Caki2 (cell line): ENCODE measurements around the gene CPNE2. TPM values are rescaled to one million over a fixed set of nuclear protein-coding genes. Genes with fewer than 3 reads are reported as not detected.
"Not testable (repeated sequence)": the region's sequence is repeated elsewhere in the genome, so short reads cannot be mapped to it uniquely, and the experiment has no call there.

ENCODE experiments used
- DNase-seq: peaks from one replicate; pipeline ENCODE4 v3.0.0-alpha.2; 2015; ENCODE audit warnings: low read depth
- in situ Hi-C: cut with HindIII; loops from 2 replicates; pipeline ENCODE4 v1.10.0; 2016; ENCODE audit warnings: low sequenced_read_pairs, low pct_unique_long_range_greater_than_20kb, mixed read lengths
- total RNA-seq: library from RNA; depleted of rRNA; stranded (reverse); fragments of >200 nt; shearing (Covaris generic); gene quantifications from 2 replicates; pipeline ENCODE4 v1.2.3, GENCODE V29; 2014; ENCODE audit warnings: low replicate concordance; rRNA removed

CPNE2 gene
- 33.5 and 34.6 TPM in 2 replicates for total RNA-seq

- peak; percentile 65 for DNase-seq
- in situ Hi-C loops, result no loop called here
These were observed at the start of gene CPNE2 for GRCh38 chr16:57091975-57092785. Gene CPNE2 (plus strand): TSS chr16:57092583. CDS start chr16:57110743, 18,160 bp downstream.

DNA sequence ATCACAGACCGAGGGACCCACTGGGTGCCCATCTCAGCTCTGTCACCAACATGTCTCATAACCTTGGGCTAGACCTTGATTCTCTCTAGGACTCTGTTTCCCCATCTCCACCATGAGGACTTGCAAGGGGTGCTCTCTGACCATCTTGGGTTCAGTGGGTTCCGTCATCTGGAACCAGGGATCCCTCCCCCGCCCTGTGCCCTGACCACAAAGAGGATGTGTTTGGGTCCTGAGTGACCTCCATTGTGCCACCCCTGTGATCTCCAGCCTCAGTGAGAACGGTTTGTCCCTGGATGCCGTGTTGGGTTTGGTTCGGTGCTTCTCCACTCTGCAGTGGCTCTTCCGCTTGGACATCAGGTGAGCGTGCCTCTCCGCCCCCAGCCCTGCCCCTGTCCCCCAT, 49.1 kb upstream of the CPNE2 start:
- DNase-seq, result no peak
- in situ Hi-C loops, result no loop called here

GRCh38 chr16:57044931-57045693, 47.3 kb upstream of the CPNE2 start:
- in situ Hi-C loops, result no loop called here
- peak; percentile 9 for DNase-seq

GRCh38 chr16:57045694-57046381, 46.5 kb upstream of the CPNE2 start:
- in situ Hi-C loops, result no loop called here
- DNase-seq, result no peak

DNA sequence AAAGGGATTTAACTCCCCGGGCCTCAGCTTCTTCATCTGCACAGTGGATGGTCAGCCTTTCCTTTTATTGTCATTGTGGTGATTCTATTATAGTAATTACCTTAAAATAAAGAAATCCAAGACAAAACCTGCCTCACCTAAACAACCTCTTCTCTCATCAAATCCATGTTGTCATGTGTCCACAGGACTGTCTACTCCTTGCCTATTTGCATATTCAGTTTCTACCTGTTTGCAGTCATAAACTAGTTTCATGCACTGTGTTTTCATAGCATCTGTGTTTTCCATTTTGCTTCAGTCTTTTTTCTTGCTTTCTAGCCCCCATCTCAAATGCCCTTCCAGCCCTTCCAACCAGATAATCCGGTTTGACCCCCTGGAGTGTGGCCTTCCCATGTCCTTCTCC, 44.3 kb upstream of the CPNE2 start:
- in situ Hi-C loops, result no loop called here

DNA sequence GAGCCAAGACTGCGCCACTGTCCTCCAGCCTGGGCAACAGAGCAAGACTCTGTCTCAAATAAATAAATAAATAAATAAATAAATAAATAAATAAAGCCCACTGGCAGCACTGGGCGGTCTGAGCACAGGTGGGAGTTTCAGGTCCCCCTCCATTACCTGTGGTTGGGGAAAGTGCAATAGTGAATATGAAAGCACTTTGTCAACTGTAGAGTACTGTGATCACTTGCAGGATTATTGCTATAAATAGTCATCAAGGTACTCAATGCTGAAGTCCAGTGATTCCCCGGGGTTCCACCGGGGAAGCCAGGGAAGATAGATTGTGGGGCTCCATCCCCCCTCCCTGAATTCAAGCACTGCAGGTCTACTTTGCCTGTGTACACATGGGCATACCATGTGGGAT, 42.7 kb upstream of the CPNE2 start:
- in situ Hi-C loops, result no loop called here
- DNase-seq, result no peak

More for the DNA sequence above, 44.3 kb upstream of the CPNE2 start:
- DNase-seq, result no peak

- in situ Hi-C loops, result no loop called here
These were observed 40.6 kb upstream of the CPNE2 start for GRCh38 chr16:57051696-57052228.

DNA sequence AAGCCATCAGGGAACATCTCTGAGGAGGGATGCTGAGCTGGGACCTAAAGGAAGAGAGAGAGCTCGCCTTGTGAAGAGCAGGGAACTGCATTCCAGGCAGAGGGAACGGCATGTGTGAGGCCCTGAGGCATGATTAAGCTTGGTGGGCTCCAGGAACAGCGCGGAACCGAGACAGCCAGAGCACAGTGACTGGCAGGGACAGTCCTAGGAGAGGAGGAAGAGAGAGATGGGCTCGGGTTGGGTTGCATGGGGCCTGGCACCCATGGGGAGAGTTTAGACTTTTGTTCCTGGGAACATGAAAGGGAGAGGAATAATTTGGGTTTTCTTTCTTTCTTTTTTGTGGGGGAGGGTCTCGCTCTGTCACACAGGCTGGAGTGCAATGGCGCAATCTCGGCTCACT, 39.2 kb upstream of the CPNE2 start:
- DNase-seq, result no peak
- in situ Hi-C loops, result no loop called here

More at GRCh38 chr16:57051696-57052228, 40.6 kb upstream of the CPNE2 start:
- DNase-seq, result no peak

DNA sequence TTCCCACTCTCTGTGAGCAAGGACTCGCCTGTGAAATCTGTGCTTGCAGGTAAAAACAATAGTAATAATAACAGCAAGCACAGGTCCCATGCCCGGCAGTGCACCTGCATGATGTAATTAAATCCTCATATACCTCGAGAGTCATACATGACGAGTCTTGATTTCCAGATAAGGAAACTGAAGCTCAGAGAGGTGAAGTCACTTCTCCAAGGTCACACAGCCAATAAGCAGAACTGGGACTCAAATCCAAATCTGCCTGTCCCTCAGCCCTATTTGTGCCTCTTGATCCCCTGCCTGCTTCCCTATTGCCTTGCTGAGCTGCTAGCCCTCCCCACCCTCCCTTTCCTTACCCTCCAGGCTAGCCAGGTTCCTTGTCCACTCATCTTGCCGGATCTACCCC, 38.0 kb upstream of the CPNE2 start:
- in situ Hi-C loops, result no loop called here
- no peak for DNase-seq

GRCh38 chr16:57054771-57055170, 37.6 kb upstream of the CPNE2 start:
- no peak for DNase-seq
- in situ Hi-C loops, result no loop called here

DNA sequence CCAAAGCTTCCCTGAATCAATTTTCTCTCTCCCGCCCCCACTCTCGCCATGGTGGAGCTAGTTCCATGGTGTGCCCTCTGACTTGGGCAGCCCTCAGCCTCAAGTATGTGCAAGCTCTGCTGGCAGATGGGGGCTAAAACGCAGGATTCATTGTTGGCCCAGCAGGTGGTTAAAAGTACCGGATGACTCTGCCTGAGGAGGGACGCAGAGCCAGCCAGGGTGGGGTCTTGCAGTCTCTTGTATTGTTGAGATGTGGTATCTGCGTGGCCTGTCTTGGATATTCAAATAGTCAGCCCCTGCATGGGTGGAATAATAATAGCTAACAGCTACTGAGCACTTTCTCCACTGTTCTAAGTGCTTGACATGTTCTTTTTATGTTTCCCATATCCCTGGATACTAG, 36.7 kb upstream of the CPNE2 start:
- DNase-seq, result no peak
- in situ Hi-C loops, result no loop called here

GRCh38 chr16:57058291-57058861, 34.0 kb upstream of the CPNE2 start:
- in situ Hi-C loops, result no loop called here
- DNase-seq, result no peak

GRCh38 chr16:57060323-57061083, 31.9 kb upstream of the CPNE2 start:
- in situ Hi-C loops, result no loop called here
- no peak for DNase-seq

DNA sequence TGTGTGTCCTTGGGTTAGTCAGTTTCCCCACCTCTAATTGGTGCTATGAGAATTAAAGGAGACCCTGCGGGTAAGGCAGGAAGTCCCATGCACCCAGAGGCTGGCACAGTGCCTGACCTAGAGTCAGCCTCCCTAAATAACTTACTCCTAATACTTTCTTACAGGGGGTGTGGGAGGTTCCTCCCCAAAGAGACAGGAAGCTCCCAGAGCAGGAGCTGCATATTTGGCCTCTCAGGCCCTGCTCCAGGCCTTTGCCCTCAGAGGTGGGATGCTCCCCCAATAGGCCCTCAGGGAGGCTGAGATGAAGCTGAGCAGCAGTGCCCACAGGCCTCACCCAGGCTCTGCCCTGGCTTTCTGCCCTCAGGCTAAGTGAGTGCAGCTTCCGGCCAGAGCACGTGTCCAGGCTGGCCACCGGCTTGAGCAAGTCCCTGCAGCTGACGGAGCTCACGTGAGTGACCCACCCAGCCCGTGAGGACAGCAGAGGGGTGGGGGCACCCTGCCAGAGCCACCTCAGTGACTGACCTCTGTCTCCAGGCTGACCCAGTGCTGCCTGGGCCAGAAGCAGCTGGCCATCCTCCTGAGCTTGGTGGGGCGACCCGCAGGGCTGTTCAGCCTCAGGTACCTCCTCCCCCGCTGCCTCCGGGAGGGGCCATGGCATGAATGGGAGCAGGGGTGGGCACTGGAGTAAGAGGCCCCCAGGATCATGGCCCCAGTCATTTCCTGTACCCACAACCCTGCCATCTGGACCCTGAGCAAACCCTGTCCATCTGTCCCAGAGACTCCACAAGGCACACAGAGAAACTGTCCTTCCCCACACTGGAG, 31.1 kb upstream of the CPNE2 start:
- in situ Hi-C loops, result no loop called here

GRCh38 chr16:57062329-57062728, 30.1 kb upstream of the CPNE2 start:
- DNase-seq, result no peak

More for the DNA sequence above, 31.1 kb upstream of the CPNE2 start:
- DNase-seq, result peak; percentile 17

GRCh38 chr16:57063189-57063588, 29.2 kb upstream of the CPNE2 start:
- in situ Hi-C loops, DNase-seq: not testable (repeated sequence)

More at GRCh38 chr16:57062329-57062728, 30.1 kb upstream of the CPNE2 start:
- in situ Hi-C loops, result no loop called here

GRCh38 chr16:57064995-57065394, 27.4 kb upstream of the CPNE2 start:
- no peak for DNase-seq
- in situ Hi-C loops, result no loop called here
